KG1 (cell line): Measurements from ENCODE around the gene RNF166.

ENCODE experiments used
- DNase-seq: peaks from one replicate; lab custom pipeline; 2025; lab: John Stamatoyannopoulos, UW

The RNF166 gene

DNA sequence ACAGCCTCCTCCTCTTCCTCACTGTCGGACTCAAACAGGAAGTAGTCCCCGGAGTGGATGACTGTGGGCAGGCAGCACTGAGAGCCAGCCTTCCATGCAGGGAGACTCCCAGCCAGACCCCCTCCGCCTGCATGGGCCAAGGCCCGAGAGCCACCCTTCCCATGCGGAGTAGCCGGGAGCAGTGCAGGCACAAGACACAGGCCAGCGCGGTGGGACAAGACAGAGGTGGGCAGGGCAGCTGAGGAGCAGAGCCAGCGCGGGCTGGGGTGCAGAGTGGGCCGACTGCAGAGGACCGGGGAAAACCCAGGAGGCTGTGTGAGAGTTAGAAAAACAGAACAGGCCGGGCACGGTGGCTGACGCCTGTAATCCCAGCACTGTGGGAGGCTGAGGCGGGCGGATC lies 17.7 kb upstream of the RNF166 start:
- DNase-seq, result no peak

DNA sequence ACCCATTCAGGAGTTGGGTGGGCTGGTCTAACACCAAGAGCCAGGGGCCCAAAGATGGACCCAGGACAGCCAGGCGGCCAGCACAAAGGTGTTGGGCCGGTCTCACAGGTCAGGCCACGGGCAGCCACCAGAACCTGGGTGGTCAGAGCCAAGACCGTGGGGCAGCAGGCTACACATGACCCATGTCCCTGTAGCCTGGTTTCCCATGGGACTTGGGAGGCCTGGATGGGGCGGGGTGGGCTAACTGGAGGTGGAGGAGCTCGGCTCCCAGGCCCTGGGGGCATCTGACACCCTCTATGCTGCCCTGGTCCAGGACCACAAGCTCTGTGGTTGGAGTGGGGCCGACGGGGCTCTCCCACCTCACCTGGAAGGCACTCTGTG lies 17.3 kb upstream of the RNF166 start:
- DNase-seq, result no peak

DNA sequence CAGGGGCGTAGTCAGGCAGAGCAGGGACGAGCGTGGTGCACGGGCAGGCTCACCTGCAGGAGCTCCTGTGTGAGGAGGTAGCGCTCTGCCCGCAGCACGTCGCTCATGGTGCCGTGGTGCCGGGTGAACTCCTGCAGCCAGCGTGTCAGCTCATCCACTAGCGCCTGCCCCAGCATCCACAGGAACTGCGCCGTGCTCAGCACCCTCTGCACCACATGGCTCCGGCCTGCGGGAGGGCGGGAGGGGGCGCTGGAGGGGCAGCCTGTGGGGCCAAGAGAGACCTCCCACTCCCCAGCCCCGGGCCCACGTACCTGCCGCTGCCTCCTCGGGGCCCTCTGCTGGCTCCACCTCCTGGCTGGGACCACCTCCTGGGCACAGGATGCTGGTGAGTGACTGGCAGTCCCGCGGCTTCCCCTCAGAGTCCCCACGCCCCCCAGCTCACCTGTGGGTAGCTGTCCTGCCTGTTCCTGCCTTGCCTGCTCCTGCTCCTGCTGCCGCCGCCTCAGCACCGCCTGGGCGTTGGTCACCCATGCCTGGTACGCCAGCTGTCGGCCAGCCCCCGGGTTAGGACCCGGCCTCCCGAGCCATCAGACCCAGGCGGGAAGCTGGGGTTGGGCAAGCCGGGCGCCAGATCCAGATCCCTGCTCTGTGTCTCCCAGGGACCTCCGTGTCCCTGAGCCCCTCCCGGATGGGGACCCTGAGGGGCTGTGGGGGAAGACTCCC lies 16.7 kb upstream of the RNF166 start:
- no peak for DNase-seq

- DNase-seq, result no peak
Measured at GRCh38 chr16:88721815-88722755, 15.9 kb upstream of the RNF166 start.

GRCh38 chr16:88721236-88721635 lies 15.0 kb upstream of the RNF166 start:
- DNase-seq, result no peak

DNA sequence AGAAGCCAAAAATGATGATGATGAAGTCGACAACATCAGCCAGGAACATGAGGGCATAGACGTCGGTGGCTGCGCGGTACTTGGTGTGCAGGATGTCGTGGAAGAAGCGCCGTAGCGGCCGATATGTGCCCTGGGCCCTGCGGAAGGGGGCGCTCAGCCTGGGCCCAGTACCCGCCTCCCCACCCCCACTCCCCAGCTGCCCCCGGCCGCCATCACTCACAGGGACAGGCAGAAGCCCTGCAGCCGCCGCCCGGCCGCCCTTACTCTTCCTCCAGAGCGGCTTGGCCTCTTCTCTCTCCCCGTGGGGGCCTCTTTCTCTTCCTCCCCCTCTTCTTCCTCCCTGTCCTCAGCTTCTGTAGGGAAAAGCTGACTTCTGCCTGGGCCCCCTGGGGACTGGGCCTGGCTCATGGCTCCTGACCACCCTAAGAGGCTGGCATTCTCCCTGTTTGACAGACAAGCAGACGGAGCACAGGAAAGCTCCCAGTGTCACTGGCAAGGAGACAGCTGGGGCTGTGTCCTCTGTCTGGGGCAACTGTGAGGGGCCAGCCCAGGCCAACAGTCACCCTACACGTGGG lies 14.3 kb upstream of the RNF166 start:
- no peak for DNase-seq

GRCh38 chr16:88719933-88720296 lies 13.7 kb upstream of the RNF166 start:
- DNase-seq, result no peak

GRCh38 chr16:88719267-88719932 lies 13.2 kb upstream of the RNF166 start:
- DNase-seq, result no peak

DNA sequence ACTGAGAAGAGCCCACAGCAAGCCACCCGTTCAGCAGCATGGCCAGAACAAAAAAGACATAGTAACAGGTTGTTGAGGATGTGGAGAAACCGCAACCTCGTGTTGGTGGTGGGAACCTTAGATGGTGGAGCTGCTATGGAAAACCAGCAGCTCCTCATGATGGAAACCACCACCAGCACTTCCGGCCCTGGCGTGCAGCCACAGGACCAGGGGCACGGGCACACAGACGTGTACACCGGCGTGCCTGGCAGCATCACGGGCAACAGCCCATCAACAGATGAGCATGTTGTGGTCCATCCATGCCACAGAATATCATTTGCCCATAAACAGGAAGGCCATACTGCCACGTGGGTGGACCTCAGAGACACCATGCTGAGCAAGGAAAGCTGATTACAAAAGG lies 12.0 kb upstream of the RNF166 start:
- DNase-seq, result no peak

DNA sequence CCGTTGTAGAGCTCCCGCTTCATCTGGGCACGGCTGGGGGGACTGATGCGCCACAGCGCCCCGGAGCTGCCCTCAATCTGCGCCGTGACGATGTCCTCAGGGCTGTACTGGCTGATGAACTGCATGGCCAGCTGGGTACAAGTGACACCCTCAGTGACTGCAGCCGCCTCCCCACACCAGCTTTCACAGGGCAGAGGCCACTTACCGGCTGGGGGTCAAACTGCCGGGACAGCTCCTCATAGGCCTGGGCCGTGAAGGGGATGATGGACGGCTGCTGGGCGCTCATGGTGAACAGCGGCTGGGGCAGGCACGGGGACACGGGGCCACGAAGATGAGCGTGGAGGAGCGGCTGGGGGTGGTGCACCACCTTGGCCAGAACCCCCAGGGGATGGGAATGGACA lies 10.4 kb upstream of the RNF166 start:
- DNase-seq, result no peak

DNA sequence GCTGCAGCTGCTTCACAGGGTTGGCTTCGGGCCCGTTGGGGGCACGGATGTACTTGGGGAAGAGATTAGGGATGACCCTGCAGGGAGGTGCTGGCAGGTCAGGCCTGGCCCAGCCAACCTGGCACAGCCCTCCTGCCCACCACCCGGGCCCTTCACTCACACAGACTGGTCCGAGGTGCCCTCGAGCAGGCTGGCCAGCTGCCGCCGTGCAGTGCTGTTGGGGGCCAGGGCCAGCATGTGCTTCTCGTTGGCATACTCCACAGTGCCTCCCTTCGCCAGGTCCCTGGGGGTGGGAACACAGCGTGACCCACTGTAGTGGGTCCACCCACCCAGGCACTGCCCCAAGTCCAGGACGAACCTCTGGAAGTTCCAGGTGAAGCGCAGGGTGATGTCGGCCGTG lies 10.0 kb upstream of the RNF166 start:
- DNase-seq, result no peak

DNA sequence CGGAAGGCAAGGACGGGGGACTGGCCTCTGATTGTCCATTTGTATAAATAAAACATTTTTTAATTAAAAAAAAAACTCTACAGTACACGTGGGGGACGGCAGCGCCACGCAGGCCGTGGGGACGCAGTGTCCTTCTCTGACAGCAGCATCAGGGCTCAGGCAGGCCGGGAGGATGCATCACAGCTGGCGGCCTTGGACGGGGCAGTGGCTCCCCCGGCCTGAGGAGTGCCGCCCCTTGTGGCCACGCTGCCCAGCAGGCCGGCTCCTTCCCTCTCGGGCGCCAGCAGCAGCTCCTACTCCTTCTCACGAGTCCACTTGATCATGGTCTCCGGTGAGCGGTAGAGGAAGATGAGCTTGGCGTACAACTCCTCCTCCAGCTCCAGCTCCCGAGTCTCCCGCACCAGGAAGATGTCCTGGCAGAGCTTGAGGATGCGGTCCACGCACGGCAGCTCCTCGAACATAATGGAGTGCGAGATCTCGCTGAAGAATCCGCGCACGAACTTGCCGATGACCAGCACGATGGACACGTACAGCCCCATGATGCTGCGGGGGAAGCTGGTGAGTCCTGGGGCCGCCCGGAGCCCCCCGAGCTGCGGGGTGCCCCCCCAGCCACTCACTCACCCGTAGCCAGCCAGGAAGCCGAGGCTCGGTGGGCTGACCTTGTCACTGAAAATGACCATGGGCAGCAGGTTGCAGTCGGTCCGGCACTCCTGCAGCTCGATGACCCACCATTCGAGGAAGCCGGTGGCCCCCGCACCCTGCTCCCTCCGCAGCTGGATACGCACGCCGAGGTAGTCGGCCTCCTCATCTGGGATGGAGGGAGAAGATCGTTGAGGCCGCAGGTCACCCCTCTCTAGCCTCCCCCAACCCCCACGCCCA lies 9.3 kb upstream of the RNF166 start:
- no peak for DNase-seq

DNA sequence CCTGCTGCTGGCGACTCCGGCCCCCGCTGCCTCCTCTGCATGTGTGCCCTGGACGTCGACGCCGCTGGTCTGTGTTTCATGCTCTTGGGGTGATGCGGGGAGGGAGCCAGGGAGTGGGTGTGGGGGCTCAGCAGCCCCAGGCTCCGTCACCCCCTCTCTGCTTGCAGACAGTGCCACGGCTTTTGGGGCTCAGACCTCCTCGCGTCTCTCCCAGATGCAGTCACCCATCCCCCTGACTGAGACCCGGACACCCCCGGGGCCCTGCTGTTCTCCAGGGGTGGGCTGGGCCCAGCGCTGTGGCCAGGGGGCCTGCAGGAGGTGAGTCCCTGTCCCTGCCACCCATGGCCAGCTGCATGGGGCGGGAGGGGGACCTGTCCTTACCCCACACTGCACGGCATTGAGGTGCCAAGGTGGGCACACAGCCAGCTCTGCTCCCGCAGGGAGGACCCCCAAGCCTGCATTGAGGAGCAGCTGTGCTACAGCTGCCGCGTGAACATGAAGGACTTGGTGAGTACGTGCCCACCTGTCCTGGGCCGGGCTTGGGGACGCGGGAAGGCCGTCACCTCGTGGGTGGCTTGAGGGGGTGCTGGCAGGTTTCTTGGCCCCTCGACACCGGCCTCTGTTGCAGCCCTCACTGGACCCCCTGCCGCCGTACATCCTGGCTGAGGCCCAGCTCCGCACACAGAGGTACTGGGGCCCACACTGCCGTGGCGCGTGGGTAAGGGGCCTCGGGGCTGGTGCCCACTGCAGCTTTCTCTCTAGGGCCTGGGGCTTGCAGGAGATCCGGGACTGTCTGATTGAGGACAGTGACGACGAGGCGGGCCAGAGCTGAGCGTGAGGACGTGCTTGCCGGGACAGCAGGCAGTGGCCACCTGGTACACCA lies 8.5 kb upstream of the RNF166 start:
- no peak for DNase-seq

DNA sequence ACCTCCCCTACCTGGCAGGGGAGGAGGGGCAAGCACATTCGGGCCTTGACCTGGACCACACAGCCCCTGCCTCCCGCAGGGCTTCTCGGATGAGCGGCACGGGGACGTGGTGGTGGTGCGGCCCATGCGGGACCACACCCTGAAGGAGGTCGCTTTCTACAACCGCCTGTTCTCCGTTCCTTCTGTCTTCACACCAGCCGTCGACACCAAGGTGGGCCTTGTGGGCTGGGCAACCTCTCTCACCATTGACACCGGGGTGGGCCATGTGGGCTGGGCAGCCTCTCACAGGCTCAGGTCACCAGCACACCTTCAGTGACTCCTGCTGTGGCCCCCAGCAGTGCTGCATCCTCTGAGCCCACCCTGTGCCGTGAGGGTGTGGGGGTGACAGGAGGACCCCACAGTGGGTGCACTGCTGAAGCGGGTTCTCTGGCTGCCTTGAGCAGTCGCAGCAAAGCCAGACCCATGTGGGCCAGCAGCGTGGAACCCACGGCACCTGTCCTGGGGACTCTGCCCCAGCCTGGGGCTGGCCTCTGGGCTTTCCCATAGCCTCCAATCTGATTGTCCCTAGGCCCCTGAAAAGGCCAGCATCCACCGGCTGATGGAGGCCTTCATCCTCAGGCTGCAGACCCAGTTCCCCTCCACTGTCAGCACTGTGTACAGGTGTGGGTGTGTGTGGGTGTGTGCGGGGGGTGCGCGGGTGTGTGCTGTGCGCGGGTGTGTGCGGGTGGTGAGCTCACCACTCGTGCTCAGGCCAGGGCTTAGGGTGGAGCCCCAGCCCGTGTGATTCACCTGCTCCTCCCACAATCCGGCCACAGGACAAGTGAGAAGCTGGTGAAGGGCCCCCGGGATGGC lies 7.6 kb upstream of the RNF166 start:
- DNase-seq, result no peak

GRCh38 chr16:88713054-88713453 lies 6.8 kb upstream of the RNF166 start:
- DNase-seq, result no peak

DNA sequence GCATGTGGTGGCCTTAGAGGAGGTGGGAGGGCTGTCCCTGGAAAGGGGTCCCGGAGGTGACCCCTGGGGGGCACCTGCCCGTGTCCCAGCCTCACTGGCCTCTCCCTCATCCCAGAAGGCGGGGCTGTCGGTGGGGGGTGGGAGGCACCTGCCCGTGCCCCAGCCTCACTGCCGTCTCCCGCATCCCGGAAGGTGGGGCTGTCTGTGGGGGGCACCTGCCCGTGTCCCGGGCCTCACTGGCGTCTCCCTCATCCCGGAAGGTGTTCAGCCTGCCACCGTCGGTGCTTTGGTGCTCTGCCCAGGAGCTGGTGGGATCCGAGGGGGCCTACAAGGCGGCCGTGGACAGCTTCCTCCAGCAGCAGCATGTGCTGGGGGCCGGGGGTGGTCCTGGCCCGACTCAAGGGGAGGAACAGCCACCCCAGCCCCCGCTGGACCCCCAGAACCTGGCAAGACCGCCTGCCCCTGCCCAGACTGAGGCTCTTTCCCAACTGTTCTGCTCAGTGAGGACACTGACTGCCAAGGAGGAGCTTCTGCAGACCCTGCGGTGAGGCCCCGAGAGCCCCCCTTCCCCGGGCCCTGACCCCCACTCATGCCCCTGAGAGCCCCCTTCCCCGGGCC lies 6.3 kb upstream of the RNF166 start:
- DNase-seq, result no peak

GRCh38 chr16:88711750-88712340 lies 5.6 kb upstream of the RNF166 start:
- no peak for DNase-seq

GRCh38 chr16:88710556-88710955 lies 4.3 kb upstream of the RNF166 start:
- no peak for DNase-seq
